ENCODE data around the gene BDKRB2.

GRCh38 chr14:96267916-96268315 lies 63.3 kb downstream of the BDKRB2 start:
- TF ChIP-seq CTCF (IDR thresholded peaks at IDR 0.05) (no peak), EZH2 (IDR thresholded peaks at IDR 0.05; ENCODE audit: borderline replicate concordance, insufficient read depth, low read depth, low read length, poor library complexity, severe bottlenecking) (no peak)

All from B cell (primary cell).